UCSD-AML1 (cell line): ENCODE results near the gene DUSP9.

Source experiments
- DNase-seq: peaks from one replicate; lab custom pipeline; 2025; ENCODE audit not compliant: unreplicated experiment; lab: John Stamatoyannopoulos, UW

DUSP9 gene

GRCh38 chrX:153621949-153622598, 24.9 kb upstream of the DUSP9 start:
- no peak for DNase-seq

GRCh38 chrX:153622661-153623309, 24.2 kb upstream of the DUSP9 start:
- DNase-seq: no peak

GRCh38 chrX:153623310-153624029, 23.5 kb upstream of the DUSP9 start:
- no peak for DNase-seq

GRCh38 chrX:153624196-153625091, 22.6 kb upstream of the DUSP9 start:
- DNase-seq: no peak

GRCh38 chrX:153625271-153626024, 21.6 kb upstream of the DUSP9 start:
- DNase-seq: no peak

DNA sequence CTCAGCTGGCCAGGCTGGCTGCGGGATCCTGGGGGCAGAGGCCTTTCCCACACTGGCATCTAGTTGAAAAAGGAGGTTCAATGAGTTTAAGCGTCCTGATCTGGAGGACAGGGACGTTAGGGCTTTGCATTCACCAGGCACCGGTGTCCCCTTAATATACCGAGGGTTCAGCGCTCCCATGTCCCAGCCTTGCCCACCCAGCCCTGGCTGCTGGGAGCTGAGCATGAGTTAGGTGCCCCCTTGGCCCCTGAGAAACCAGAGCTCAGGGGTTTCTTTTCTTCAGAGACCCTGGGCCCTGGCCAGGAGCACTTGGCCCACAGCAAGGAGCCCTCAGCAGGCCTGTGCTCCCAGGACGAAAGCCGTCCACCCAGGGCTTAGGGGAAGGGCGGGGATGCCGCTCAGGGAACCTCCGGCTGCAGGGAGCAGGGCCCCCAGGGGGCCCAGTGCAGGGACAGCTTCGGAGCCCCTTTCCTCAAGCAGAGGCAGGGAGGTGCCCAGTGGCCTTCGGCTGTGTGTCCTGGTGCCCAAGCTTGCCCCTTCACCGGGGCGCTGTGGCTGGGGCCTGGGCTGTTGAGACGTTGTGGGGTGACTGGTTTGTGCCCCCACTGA, 20.9 kb upstream of the DUSP9 start:
- no peak for DNase-seq

- DNase-seq: no peak
Observed at GRCh38 chrX:153626863-153627674, 19.9 kb upstream of the DUSP9 start.

- no peak for DNase-seq
Observed at GRCh38 chrX:153627675-153628111, 19.3 kb upstream of the DUSP9 start.

- no peak for DNase-seq
Observed at GRCh38 chrX:153628129-153628528, 18.9 kb upstream of the DUSP9 start.

GRCh38 chrX:153628665-153629064, 18.3 kb upstream of the DUSP9 start:
- DNase-seq: no peak

GRCh38 chrX:153631346-153631745, 15.7 kb upstream of the DUSP9 start:
- DNase-seq: no peak

- DNase-seq: no peak
Observed at GRCh38 chrX:153631907-153632594, 15.0 kb upstream of the DUSP9 start.

DNA sequence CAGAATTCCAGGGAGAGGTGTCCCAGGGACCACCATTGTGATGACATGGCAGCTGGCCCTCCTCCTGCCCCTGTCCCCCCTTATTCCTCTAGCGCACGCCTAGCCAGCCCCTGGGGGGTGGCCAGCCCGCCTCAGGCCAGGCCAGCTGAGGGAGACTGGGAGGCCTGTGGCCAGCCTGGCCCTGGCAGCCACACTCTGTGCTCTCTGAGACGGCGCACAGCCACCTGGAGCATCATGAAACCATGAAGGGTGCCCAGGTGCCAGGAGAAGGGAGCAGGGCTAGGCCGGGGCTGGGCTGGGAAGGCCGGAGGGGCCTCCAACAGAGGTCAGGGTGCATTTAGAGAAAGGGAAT, 14.4 kb upstream of the DUSP9 start:
- no peak for DNase-seq

DNA sequence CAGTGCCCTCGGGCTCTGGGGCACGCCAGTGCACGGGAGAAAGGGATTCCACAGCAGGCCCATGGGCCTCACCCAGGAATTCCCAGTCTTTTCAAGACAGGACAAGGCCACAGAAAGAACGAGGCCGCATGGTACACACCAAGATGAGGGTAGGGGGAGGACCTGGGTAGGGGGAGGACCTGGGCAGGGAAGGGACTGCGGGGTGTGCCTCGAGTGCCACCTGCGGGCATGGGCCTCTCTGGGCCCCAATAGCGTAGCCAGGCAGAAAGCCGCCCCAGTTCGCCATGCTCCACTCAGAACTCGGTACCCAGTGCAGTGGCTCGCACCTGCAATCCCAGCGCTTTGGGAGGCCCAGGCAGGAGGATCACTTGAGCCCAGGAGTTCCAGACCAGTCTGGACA, 14.0 kb upstream of the DUSP9 start:
- no peak for DNase-seq

GRCh38 chrX:153633607-153634180, 13.3 kb upstream of the DUSP9 start:
- no peak for DNase-seq

DNA sequence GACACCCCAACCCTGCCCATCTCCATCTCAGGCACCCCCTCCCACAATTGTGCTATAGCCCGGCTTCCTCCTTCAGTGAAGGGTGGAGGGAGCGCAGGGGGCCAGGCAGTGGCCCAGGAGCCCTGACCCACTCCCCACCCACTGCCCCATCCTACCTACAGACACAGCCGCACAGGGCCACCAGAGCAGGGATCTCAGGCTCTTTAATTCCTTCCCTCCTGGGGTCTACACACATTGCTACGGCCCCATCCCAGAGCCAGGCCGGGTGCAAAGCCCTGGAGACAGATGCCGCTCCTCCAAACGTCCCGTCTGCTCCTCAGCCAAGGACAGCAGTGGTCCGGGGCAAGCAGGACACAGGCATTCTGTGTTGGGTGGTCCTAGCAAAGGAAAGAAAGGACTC, 12.8 kb upstream of the DUSP9 start:
- no peak for DNase-seq

DNA sequence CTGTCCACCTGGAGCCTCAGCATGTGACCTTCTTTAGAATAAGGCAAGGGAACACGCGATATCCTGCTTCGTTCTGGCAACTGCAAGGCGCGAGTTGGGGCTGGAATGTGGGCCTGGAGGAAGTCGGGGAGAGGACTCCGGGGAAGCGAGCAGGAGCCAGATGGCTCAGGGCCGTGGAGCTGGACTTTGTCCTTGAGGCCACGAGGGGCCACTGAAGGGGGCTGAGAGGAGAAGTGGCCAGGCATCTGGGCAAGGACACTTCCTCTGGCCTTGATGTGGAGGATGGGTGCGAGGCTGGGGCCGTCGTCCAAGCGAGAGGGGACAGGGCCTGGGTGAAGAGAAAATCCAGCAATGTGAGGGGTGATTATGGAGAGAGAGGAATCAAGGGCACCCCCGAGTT, 12.2 kb upstream of the DUSP9 start:
- DNase-seq: no peak

DNA sequence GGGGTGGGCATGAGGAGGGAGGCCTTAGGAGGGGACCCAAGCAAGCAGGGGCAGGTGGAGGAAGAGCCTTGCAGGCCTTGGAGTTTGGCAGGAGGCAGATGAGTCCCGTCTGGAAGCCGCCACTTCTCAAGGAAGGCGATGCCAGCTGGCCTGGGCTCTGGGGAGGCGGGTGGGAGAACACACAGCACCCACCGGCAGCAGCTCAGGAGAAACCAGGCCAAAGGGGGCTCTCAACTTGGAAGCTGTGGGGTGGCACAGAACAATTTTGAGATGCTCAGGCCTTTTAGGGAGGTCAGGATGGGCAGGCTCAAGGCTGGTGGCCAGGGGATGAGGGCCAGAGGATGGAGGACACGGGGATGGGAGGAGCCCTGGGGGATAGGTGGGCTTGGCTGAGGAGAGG, 11.6 kb upstream of the DUSP9 start:
- no peak for DNase-seq
